GM21515 (cell line): ENCODE data around the gene HAGHL.
"Not testable (repeated sequence)": the region's sequence is repeated elsewhere in the genome, so short reads cannot be mapped to it uniquely, and the experiment has no call there.

ENCODE experiments used
- ATAC-seq: cut with Tn5 transposase; IDR thresholded peaks from one replicate; pipeline ENCODE4 v1.9.1; 2021; ENCODE audit not compliant: unreplicated experiment

HAGHL gene

GRCh38 chr16:766820-767640 is 40.1 kb downstream of the HAGHL start:
- no peak for ATAC-seq

GRCh38 chr16:767743-768235 is 40.9 kb downstream of the HAGHL start:
- ATAC-seq = no peak

DNA sequence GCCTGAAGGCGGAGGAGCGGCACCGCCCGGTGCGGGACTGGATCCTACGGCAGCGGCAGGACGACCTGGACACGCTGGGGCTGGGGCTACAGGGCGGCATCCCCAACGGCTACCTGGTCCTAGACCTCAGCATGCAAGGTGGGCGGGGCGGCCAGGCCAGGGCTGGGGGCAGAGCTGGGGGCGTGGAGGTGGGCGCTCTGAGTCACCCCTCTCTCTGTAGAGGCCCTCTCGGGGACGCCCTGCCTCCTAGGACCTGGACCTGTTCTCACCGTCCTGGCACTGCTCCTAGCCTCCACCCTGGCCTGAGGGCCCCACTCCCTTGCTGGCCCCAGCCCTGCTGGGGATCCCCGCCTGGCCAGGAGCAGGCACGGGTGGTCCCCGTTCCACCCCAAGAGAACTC is 41.5 kb downstream of the HAGHL start:
- no peak for ATAC-seq

GRCh38 chr16:769184-769784 is 42.4 kb downstream of the HAGHL start:
- no peak for ATAC-seq

GRCh38 chr16:769934-770333 is 43.0 kb downstream of the HAGHL start:
- no peak for ATAC-seq

DNA sequence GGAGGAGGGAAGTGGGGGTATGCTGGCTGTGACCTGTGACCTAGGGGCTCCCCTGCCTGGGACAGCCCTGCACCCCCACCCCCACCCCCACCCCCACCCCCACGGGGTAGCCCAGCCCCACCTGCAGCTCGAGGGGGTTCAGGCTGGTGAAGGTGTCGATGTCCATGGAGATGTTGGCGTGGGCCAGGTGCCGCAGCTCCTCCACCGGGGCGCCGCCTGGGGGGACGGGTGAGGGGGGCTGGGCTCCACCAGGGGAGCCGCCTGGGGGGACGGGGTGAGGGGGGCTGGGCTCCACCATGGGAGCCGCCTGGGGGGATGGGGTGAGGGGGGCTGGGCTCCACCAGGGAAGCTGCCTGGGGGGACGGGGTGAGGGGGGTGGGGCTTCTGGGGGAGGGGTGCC is 43.5 kb downstream of the HAGHL start:
- no peak for ATAC-seq

DNA sequence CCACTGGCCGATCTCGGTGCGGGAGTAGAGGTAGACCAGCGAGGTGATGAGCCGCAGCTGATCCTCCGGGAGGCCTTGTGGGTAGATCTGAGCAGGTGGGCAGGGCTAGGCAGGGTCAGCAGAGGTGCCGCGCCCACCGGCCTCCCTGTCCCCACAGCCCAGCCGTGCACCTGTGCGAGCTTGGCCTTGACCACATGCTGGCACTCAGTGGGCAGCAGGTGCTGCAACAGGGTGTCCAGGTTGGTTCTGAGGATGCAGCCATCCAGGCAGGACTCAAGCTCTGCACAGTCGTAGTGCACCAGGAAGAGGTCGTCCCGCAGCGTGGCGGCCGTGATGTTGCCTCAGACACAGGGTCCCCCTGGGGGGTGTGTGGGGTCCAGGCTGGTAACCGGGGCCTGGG is 46.1 kb downstream of the HAGHL start:
- no peak for ATAC-seq

GRCh38 chr16:774086-775001 is 47.4 kb downstream of the HAGHL start:
- no peak for ATAC-seq

DNA sequence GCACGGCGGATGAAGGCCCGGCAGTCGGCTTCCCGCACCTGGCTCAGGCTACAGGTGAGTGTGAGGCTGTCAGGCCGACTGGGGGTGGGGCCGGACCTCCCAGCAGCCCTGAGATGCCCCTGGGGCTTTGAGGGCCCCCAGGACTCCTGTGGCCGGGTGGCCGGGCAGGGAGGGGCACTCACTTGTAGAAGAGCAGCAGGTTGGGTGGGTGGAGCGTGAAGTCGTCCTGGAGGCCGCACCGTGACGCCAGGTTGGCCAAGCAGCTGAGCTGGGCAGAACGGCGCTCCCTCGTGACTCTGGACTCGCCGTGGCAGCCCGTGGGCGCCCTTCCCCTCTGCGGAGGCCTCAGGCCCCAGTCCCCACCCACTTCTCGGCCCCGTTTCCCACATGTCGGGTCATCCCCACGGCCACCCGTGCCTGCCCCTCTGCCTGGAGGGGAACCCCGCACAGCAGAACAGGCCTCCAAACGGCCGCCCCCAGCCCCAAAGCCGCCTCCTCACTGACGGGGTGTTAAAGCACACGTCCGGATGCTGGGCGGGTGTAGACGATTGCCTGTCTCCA is 48.4 kb downstream of the HAGHL start:
- no peak for ATAC-seq

GRCh38 chr16:776298-776697 is 49.4 kb downstream of the HAGHL start:
- ATAC-seq = not testable (repeated sequence)

- ATAC-seq = no peak
Measured at GRCh38 chr16:776824-777223, 49.9 kb downstream of the HAGHL start.

DNA sequence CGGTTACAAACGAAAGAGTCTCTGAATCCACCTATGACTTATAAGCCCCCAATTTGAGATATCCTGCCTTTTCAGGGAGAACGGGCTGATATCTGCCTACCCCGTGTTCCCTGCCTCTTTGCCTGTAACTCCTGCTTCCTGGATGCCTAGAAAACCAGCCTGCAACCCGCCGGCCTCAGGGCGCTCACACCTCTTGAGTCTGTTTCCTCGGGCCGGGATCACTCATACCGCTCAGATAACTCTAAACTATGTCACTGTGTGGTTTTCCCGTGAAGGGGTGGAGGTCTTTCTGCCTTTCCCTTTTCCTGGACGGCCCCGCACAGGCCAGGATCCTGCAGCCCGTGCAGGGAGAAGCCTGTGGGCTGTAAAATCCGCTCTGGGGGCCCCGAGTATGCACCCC is 50.9 kb downstream of the HAGHL start:
- ATAC-seq = no peak

- ATAC-seq = no peak
Measured at GRCh38 chr16:778447-778846, 51.5 kb downstream of the HAGHL start.

DNA sequence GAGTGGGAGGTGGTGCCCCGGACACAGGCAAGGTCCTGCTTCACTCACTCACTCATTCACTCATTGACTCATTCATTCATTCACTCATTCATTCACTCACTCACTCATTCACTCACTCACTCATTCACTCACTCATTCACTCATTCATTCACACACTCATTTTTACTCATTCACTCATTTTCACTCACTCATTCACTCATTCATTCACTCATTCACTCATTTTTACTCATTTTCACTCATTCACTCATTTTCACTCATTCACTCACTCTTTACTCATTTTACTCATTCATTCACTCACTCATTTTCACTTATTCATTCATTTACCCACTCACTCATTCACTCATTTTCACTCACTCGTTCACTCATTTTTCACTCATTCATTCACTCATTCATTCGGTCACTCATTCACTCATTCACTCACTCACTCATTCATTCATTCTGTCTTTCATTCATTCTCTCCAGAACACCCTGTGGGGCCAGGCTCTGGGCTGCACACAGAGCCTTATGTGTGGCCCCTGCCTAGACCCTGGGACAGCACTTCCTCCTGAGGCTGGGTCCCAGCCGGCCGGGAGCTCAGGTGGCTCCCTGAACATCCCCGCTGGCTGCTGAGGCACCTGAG is 52.1 kb downstream of the HAGHL start:
- ATAC-seq = no peak
